Heart left ventricle (tissue), 16 donors: ENCODE measurements around the gene CACNA1C. TPM values are rescaled to one million over a fixed set of nuclear protein-coding genes. Genes with fewer than 3 reads are reported as not detected.

ENCODE experiments used
- ATAC-seq, 4 donors: fragments of 200-7000 bp; cut with Tn5 transposase; one replicate each; pipeline ENCODE4 v1.9.1; 2020 to 2022; ENCODE audit warnings: moderate library complexity in 4 of 4, mild to moderate bottlenecking in 3 of 4, moderate number of reproducible peaks in 1 of 4
- DNase-seq, 5 donors: peaks; one replicate each; pipeline ENCODE4 v3.0.0-alpha.2; 2020
- H3K27ac ChIP-seq, 12 donors: fragments of 200-600 bp; sonication (generic) in 4 of 12; one replicate each; pipeline versions ENCODE4 v1.5.0 to v1.8.0; 2016 to 2022; ENCODE audit warnings: mild to moderate bottlenecking in 2 of 12
- H3K27me3 ChIP-seq, 9 donors: fragments of 200-600 bp; sonication (generic) in 2 of 9; one replicate each; pipeline versions ENCODE4 v1.5.1 to v1.8.0; 2016 to 2022; ENCODE audit warnings: mild to moderate bottlenecking in 3 of 9
- H3K36me3 ChIP-seq, 9 donors: fragments of 200-600 bp; sonication (generic) in 2 of 9; one replicate each; pipeline versions ENCODE4 v1.5.0 to v1.8.0; 2018 to 2022; ENCODE audit warnings: mild to moderate bottlenecking in 2 of 9
- H3K4me1 ChIP-seq, 12 donors: fragments of 200-600 bp; sonication (generic) in 4 of 12; one replicate each; pipeline versions ENCODE4 v1.5.0 to v1.8.0; 2016 to 2022; ENCODE audit warnings: mild to moderate bottlenecking in 3 of 12
- H3K4me3 ChIP-seq, 12 donors: fragments of 200-600 bp; sonication (generic) in 4 of 12; one replicate each; pipeline versions ENCODE4 v1.5.0 to v1.8.0; 2017 to 2022; ENCODE audit warnings: mild to moderate bottlenecking in 9 of 12, moderate library complexity in 4 of 12
- H3K9me3 ChIP-seq, 12 donors: fragments of 200-600 bp; sonication (generic) in 4 of 12; one replicate each; pipeline versions ENCODE4 v1.5.0 to v1.8.0; 2016 to 2022; ENCODE audit warnings: mild to moderate bottlenecking in 1 of 12
- CTCF ChIP-seq, 12 donors: fragments of 200-600 bp; sonication (generic) in 4 of 12; IDR thresholded peaks; one replicate each; pipeline versions ENCODE4 v1.5.0 to v1.8.0; 2018 to 2022; ENCODE audit warnings: antibody characterized with exemption in 12 of 12, mild to moderate bottlenecking in 5 of 12
- POLR2A ChIP-seq, 2 donors: fragments of 450-650 bp; IDR thresholded peaks; one replicate each; pipeline ENCODE4 v1.6.1; 2017; ENCODE audit warnings: antibody characterized with exemption in 2 of 2, mild to moderate bottlenecking in 2 of 2, moderate library complexity in 2 of 2
- WGBS, 4 donors: extraction: QIAGEN DNeasy Blood & Tissue Kit in 2 of 4; methylation state at CpG; one replicate each; pipeline versions ENCODE4 v1.1.5 to v1.1.7; 2013 to 2018; 5-methylcytosine and 5-hydroxymethylcytosine counted together
- intact Hi-C, 10 donors: fragments of 100-400 bp; cut with DNase I; formaldehyde crosslinking; loops; one replicate each; pipeline versions ENCODE4 v1.11.1 to v1.14.2; 2022
- polyA plus RNA-seq, 2 donors: library from polyadenylated mRNA; stranded (reverse); fragments of 200-250 nt; gene quantifications; one replicate each; pipeline ENCODE4 v1.2.3, GENCODE V29; 2013
- total RNA-seq, 9 donors: library from RNA; depleted of rRNA in 2 of 9; stranded (reverse); fragments of >200 nt in 2 of 9; fragmentation: NEBNext Ultra II Directional in 3 of 9; extraction: Animal tissue kit (Norgen Biotek cat#: 25700) in 3 of 9; gene quantifications; one replicate each; pipeline versions ENCODE4 v1.1.0 to v1.2.4, GENCODE V29; 2016 to 2023
- donor health status: ischemic (EF 13 %, LVEDD 7.1; RV severe dilation, severe dysfunction).
- donor health status: healthy with polysubstance abuse.
- donor health status: DM: no; HTN: yes; CAD: no.
- donor health status: DM: no; HTN: no; CAD: no.
- donor health status: ischemic (EF 25% LVEDD 6.9; RV normal size, moderate dysfunction).
- donor health status: ischemic (EF 25% LVEDD 5.7; RV mildly dilated, moderate dysfunction).
- donor health status: healthy.
- donor health status: DM: yes; HTN: yes; CAD: no.
- donor health status: ischemic (EF 35%, LVEDD 5.7; RV mildly dilated, moderate dysfunction).
- donor health status: nonischemic (EF 11% LVEDD 7.7; RV severe dilation, severe dysfunction).
- donor health status: DM: yes; HTN: yes; CAD: no.
- donor health status: PGD.
- donor health status: ischemic (EF 29% LVEDD 5.4; RV normal size, mild dysfunction).
- donor health status: nonischemic (EF 23%, LVEDD 6.1; RV moderate dilation, normal function).

The CACNA1C gene
- total and polyA plus RNA-seq, 11 donors, result 41.9 to 196 (median 164) TPM

GRCh38 chr12:2466211-2466610, 413.4 kb downstream of the CACNA1C start:
- no peak for ATAC-seq
- Histone ChIP-seq H3K27ac (no peak overlapping the region), H3K36me3 (peaks cover 0 to 64% (median 11%) of the 10 kb centered on the region in 9 donors), H3K4me1 (peaks cover 0 to 8% (median 0%) of the 10 kb centered on the region in 12 donors), H3K27me3 (no peaks in the 10 kb centered on the region), H3K4me3 (no peak overlapping the region), H3K9me3 (no peaks in the 10 kb centered on the region)
- no peak for DNase-seq
- no peak for TF ChIP-seq POLR2A (IDR thresholded peaks at IDR 0.05)
- TF ChIP-seq CTCF (IDR thresholded peaks at IDR 0.05), result no peak
- intact Hi-C loops, result no loop called here
- 76 to 82% (median 79%) methylated on average over 2 to 3 of the region's 3 CpGs for WGBS, 4 donors

DNA sequence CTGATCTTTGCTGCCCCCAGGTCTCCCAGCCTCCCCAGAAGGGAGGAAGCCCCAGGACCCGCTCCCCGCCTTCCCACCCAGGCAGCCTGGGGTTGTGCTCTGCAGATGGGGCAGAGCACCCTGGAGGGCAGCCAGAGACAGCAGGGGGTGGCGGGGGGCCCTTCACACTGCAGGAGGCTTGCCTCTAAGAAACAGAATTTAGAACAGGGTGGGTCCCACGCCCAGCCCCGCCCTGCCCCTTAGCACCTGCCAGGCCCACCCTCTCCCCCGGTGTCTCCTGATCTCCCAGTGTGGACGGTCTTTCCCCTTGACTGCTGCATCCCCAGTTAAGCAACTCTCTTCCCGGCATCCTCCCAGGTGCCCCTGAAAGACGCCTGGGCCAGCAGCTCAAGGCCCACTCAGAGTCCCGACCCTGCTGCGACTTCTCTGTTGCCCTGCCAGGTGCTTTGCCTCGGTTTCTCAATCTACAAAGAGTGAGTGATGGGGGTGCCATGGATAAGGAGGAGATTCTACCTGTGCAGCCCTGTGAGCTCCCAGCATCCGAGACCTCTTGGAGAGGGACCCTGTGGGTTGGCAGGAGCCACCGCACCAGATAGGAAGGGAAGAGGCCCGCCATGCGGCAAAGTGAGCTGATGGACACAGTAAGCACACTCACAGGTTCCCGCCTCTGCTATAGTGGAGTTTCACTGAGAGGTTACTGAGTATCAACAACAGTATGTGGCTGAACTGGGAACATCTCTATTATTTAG, 414.8 kb downstream of the CACNA1C start:
- Histone ChIP-seq H3K27me3 (no peaks in the 10 kb centered on the region), H3K4me1 (peaks cover 0 to 8% (median 0%) of the 10 kb centered on the region in 12 donors), H3K27ac (no peak overlapping the region), H3K4me3 (no peak overlapping the region), H3K36me3 (peaks cover 0 to 59% (median 3%) of the 10 kb centered on the region in 9 donors), H3K9me3 (no peaks in the 10 kb centered on the region)
- intact Hi-C loops, result no loop called here
- ATAC-seq (peak in 3 of 4 donors; percentile 9 to 23 (median 18)), DNase-seq (no peak)
- no peak for TF ChIP-seq CTCF (IDR thresholded peaks at IDR 0.05)
- TF ChIP-seq POLR2A (IDR thresholded peaks at IDR 0.05), result no peak
- WGBS, 4 donors, result 94 to 97% (median 97%) methylated on average over 14 to 17 of the region's 17 CpGs

DNA sequence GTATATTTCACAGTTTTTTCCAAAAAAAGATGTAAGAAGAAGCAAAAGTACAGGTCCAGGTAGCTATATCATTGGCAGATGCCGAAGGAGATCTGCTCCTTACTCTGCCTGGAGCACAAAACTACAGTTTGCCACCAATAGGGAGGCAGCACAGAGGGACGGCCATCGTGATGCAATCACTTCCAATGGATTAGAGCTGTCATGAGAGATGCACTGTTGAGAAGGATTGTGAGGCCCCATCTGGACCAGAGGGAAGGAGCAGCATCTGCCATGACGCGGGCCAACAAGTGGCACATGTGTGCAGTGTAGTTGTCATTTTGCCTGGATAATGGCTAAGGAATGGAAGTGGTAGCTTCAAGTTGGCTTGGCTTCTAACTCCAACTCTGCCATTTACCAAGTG, 423.2 kb downstream of the CACNA1C start:
- ATAC-seq, result no peak
- peaks cover 0 to 26% (median 0%) of the 10 kb centered on the region in 9 donors for H3K36me3 ChIP-seq
- no peaks in the 10 kb centered on the region for H3K27me3 ChIP-seq
- no peaks in the 10 kb centered on the region for H3K9me3 ChIP-seq
- H3K4me1 ChIP-seq, result peaks cover 0 to 6% (median 0%) of the 10 kb centered on the region in 12 donors
- TF ChIP-seq POLR2A (IDR thresholded peaks at IDR 0.05) (no peak), CTCF (IDR thresholded peaks at IDR 0.05) (no peak)
- H3K27ac ChIP-seq, result no peak overlapping the region
- intact Hi-C loops, result no loop called here
- DNase-seq, result no peak
- H3K4me3 ChIP-seq, result no peak overlapping the region
- 78 to 96% (median 83%) methylated on average over 5 of the region's 5 CpGs for WGBS, 4 donors

DNA sequence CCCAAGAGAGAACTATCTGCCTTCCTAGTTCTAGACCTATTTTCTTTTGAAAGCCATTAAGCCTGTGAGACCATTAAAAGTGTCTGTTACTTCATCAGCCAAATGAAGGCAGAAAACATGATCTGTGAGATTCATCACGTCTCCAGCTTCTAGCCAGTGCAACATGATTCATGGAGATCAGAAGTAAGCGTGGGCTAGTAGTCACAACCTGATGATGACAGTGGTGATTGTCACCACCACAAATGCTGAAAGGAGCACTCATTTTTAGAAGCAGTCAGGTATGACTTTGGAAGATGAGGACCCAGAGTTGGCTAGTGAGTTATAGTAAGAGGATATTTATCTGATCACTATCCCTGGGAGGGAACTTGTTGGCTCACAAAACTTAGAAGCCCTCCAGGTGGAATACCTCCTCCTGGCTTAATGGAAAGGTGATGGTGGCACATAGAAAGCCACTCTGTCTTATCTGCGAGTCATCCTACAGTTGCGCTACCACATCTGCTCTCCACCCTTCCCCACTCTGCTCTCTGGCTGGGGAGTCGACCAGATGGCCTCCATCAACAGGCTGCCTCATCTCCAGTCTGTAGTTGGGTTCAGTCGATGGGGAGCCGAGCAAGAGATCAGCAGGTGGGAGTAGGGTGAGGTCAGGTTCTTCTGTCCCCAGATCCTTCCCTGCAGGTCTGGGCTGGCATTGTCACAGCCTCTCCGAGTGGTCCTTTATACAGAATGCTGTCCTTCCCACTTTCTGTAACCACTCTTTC, 424.4 kb downstream of the CACNA1C start:
- intact Hi-C loops, result no loop called here
- TF ChIP-seq POLR2A (IDR thresholded peaks at IDR 0.05), result no peak
- no peak for TF ChIP-seq CTCF (IDR thresholded peaks at IDR 0.05)
- no peak for ATAC-seq

More for the DNA sequence above, 424.4 kb downstream of the CACNA1C start:
- DNase-seq, result no peak
- H3K27ac ChIP-seq, result no peak overlapping the region
- H3K27me3 ChIP-seq, result no peaks in the 10 kb centered on the region
- peaks cover 0 to 10% (median 3%) of the 10 kb centered on the region in 12 donors for H3K4me1 ChIP-seq
- H3K9me3 ChIP-seq, result no peaks in the 10 kb centered on the region
- no peak overlapping the region for H3K4me3 ChIP-seq
- 91 to 96% (median 92%) methylated on average over 8 of the region's 8 CpGs for WGBS, 4 donors
- H3K36me3 ChIP-seq, result peaks cover 0 to 36% (median 0%) of the 10 kb centered on the region in 9 donors
